Activated CD4-positive, alpha-beta T cell treated with anti-CD3 and anti-CD28 coated beads for 24 hours (primary cell): ENCODE data around the gene ATP2A3.
A peak's percentile ranks its signal among the peaks of the same experiment; 100 is the strongest.

Experiments used
- DNase-seq, 2 donors: peaks; one replicate each; pipeline ENCODE4 v3.0.0-alpha.2; 2020; ENCODE audit warnings: low read depth in 2 of 2

ATP2A3 gene

GRCh38 chr17:3973495-3974137 lies 9.4 kb upstream of the ATP2A3 start:
- DNase-seq: no peak

GRCh38 chr17:3972931-3973330 lies 8.7 kb upstream of the ATP2A3 start:
- no peak for DNase-seq

- no peak for DNase-seq
These were observed 8.1 kb upstream of the ATP2A3 start for GRCh38 chr17:3972281-3972731.

- DNase-seq: no peak
These were observed 6.4 kb upstream of the ATP2A3 start for GRCh38 chr17:3970668-3971067.

GRCh38 chr17:3969963-3970362 lies 5.7 kb upstream of the ATP2A3 start:
- DNase-seq: no peak

- DNase-seq: no peak
These were observed 4.8 kb upstream of the ATP2A3 start for GRCh38 chr17:3968886-3969524.

- no peak for DNase-seq
These were observed 3.8 kb upstream of the ATP2A3 start for GRCh38 chr17:3968015-3968414.

GRCh38 chr17:3966720-3967363 lies 2.6 kb upstream of the ATP2A3 start:
- no peak for DNase-seq

GRCh38 chr17:3965118-3965800 lies 1.0 kb upstream of the ATP2A3 start:
- peak; percentile 45 to 71 for DNase-seq

GRCh38 chr17:3963237-3964201 lies 718 bp downstream of the ATP2A3 start:
- DNase-seq: peak in 1 of 2 donors; percentile 49

GRCh38 chr17:3962965-3963236 lies 1.3 kb downstream of the ATP2A3 start:
- no peak for DNase-seq

- no peak for DNase-seq
These were observed 1.8 kb downstream of the ATP2A3 start for GRCh38 chr17:3962217-3962964.

GRCh38 chr17:3961564-3962047 lies 2.6 kb downstream of the ATP2A3 start:
- DNase-seq: no peak

- no peak for DNase-seq
These were observed 3.5 kb downstream of the ATP2A3 start for GRCh38 chr17:3960764-3961163.

- no peak for DNase-seq
These were observed 4.2 kb downstream of the ATP2A3 start for GRCh38 chr17:3959921-3960601.

- DNase-seq: no peak
These were observed 4.8 kb downstream of the ATP2A3 start for GRCh38 chr17:3959295-3959899.

GRCh38 chr17:3957735-3958599 lies 6.3 kb downstream of the ATP2A3 start:
- no peak for DNase-seq

- DNase-seq: no peak
These were observed 7.3 kb downstream of the ATP2A3 start for GRCh38 chr17:3956983-3957382.
